ENCODE results near the gene BMPER. TPM values are rescaled to one million over a fixed set of nuclear protein-coding genes. Genes with fewer than 3 reads are reported as not detected.

Gene BMPER
- total RNA-seq, 1 donor from 2014 or later, result not detected

DNA sequence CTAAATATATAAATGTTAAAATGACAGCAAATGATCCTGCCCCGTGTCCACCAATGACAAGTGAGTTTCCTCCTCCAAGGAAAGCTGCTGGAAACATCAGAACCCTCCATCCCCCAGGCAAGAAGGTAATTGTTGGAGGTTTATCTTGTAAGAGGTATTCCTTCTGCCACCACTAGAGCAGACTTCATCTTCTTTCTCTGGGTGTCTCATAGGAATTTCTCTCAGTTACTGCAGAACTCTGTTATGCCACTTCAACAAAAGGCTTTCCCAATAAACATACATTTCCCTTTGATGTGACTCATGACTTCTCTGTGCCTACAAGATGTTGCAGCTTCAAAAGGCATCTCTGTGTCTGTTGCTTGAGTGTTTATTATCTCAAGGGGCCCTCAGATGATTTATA, 279.1 kb downstream of the BMPER start:
- CTCF ChIA-PET, result no interaction called here
- no peak for ATAC-seq (ENCODE audit: low read depth)
- intact Hi-C loops (cut with micrococcal nuclease), result no loop called here

DNA sequence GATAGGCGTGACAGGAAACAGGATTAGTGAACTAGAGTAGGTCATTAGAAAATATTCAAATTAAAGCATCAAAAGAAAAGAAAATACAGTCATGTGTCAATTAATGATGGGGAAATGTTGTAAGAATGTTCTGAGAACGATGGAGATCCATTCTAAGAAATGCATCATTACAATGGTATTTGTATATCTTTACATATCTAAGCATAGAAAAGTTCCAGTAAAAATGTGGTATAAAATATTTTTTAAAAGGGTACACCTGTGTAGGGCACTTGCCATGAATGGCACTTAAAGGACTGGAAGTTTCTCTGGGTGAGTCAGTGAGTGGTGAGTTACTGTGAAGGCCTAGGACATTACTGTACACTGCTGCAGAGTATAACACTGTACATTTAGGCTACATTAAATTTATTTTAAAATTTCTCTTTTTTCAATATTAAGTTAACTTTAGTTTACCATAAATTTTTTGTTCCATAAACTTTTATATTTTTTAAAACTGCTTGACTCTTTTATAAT, 282.5 kb downstream of the BMPER start:
- ATAC-seq (ENCODE audit: low read depth) (no peak), DNase-seq (no peak)
- TF ChIP-seq, protein P1, sequence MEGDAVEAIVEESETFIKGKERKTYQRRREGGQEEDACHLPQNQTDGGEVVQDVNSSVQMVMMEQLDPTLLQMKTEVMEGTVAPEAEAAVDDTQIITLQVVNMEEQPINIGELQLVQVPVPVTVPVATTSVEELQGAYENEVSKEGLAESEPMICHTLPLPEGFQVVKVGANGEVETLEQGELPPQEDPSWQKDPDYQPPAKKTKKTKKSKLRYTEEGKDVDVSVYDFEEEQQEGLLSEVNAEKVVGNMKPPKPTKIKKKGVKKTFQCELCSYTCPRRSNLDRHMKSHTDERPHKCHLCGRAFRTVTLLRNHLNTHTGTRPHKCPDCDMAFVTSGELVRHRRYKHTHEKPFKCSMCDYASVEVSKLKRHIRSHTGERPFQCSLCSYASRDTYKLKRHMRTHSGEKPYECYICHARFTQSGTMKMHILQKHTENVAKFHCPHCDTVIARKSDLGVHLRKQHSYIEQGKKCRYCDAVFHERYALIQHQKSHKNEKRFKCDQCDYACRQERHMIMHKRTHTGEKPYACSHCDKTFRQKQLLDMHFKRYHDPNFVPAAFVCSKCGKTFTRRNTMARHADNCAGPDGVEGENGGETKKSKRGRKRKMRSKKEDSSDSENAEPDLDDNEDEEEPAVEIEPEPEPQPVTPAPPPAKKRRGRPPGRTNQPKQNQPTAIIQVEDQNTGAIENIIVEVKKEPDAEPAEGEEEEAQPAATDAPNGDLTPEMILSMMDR (IDR thresholded peaks at IDR 0.05), result no peak
- CTCF ChIA-PET, result no interaction called here
- Mint-ChIP-seq H3K27me3 (no peaks in the 10 kb centered on the region), H3K4me3 (no peak overlapping the region), H3K27ac (no peak overlapping the region), H3K9me3 (peaks cover 6% of the 10 kb centered on the region), H3K36me3 (ENCODE audit: low read depth) (no peaks in the 10 kb centered on the region), H3K4me1 (no peaks in the 10 kb centered on the region)
- POLR2A ChIA-PET, result no interaction called here
- intact Hi-C loops (cut with micrococcal nuclease), result no loop called here

More for the DNA sequence above, 279.1 kb downstream of the BMPER start:
- TF ChIP-seq, protein P1 (IDR thresholded peaks at IDR 0.05), result no peak
- H3K4me3 Mint-ChIP-seq, result no peak overlapping the region
- H3K27me3 Mint-ChIP-seq, result no peaks in the 10 kb centered on the region
- POLR2A ChIA-PET, result no interaction called here
- peaks cover 7% of the 10 kb centered on the region for H3K9me3 Mint-ChIP-seq
- no peak overlapping the region for H3K27ac Mint-ChIP-seq
- H3K36me3 Mint-ChIP-seq (ENCODE audit: low read depth), result no peaks in the 10 kb centered on the region
- no peak for DNase-seq
- H3K4me1 Mint-ChIP-seq, result no peaks in the 10 kb centered on the region

DNA sequence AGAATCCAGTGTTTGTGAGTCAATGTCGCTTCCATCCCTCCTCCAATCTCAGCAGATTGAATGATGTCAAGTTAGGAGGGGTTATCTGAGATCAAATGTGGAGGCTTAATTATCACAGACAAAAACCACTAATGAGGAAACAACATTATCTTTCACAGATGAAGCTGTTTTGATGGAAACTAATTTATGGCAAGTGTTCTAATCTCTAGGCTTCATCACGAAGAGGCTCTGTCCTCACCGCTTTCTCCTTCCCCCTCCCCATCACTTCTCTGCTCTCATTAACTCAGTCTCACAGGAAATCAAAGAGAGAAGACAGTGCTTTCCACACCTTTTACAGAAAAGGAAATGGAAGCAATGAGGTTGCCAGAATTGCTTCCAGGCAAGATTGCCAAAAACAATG, 283.7 kb downstream of the BMPER start:
- Mint-ChIP-seq H3K9me3 (peaks cover 2% of the 10 kb centered on the region), H3K4me1 (no peaks in the 10 kb centered on the region), H3K4me3 (no peak overlapping the region), H3K36me3 (ENCODE audit: low read depth) (no peaks in the 10 kb centered on the region), H3K27me3 (no peaks in the 10 kb centered on the region), H3K27ac (no peak overlapping the region)
- intact Hi-C loops (cut with micrococcal nuclease), result no loop called here
- ATAC-seq (ENCODE audit: low read depth), result no peak
- no peak for DNase-seq
- TF ChIP-seq, protein P1 (IDR thresholded peaks at IDR 0.05), result no peak
- CTCF ChIA-PET, result no interaction called here
- POLR2A ChIA-PET, result no interaction called here

DNA sequence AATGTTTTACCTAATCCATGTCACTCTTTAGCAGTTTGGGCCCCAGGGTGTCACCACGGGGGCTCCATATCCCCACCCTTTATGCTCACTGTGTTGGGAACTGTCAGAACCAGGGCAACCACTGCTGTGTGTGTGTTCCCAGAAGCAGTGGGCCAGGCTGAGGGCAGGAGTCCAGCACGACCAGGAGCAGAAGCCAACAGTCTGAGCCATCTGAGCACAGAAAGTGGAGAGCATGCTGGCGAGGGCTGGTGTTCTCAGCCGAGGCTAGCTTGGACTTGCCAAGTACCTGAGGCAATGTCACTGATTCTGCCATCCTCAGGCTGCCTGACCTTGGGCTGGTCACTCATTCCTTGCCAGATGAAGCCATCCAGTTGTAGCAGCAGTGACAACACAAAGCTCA, 285.0 kb downstream of the BMPER start:
- Mint-ChIP-seq H3K9me3 (peaks cover 2% of the 10 kb centered on the region), H3K4me1 (no peaks in the 10 kb centered on the region), H3K4me3 (no peak overlapping the region), H3K27ac (no peak overlapping the region), H3K27me3 (no peaks in the 10 kb centered on the region), H3K36me3 (ENCODE audit: low read depth) (no peaks in the 10 kb centered on the region)
- DNase-seq (no peak), ATAC-seq (ENCODE audit: low read depth) (no peak)
- intact Hi-C loops (cut with micrococcal nuclease), result no loop called here
- POLR2A ChIA-PET, result no interaction called here
- CTCF ChIA-PET, result no interaction called here
- TF ChIP-seq, protein P1 (IDR thresholded peaks at IDR 0.05), result no peak

DNA sequence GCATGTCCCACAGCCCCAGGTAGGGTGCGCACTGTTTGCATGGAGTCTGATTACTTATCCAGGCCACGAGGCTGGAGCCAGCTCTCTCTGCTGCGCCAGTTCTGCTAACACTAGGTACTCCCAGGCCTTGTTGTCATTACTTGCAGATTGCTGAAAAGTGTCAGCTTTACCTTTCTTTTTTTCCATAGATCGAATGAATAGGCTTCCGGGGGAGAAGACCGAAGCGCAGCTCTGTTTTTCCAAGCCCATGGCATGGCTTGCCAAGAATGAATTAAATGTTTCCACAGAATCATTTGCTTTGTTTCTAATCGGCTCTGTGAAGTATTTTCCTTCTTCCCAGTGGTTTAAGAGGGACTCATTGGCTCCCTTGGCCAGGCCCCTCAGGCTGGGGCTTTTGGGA, 285.8 kb downstream of the BMPER start:
- no peak overlapping the region for H3K4me3 Mint-ChIP-seq
- ChIA-PET CTCF (no interaction called here), POLR2A (no interaction called here)
- TF ChIP-seq, protein P1 (IDR thresholded peaks at IDR 0.05), result no peak
- DNase-seq (no peak), ATAC-seq (ENCODE audit: low read depth) (no peak)
- intact Hi-C loops (cut with micrococcal nuclease), result no loop called here
- H3K4me1 Mint-ChIP-seq, result no peaks in the 10 kb centered on the region
- peaks cover 2% of the 10 kb centered on the region for H3K9me3 Mint-ChIP-seq
- no peaks in the 10 kb centered on the region for H3K27me3 Mint-ChIP-seq
- no peak overlapping the region for H3K27ac Mint-ChIP-seq
- no peaks in the 10 kb centered on the region for H3K36me3 Mint-ChIP-seq (ENCODE audit: low read depth)

Measured in activated B cell treated with CpG ODN at 0.5 μM for 24 hours (primary cell).